ENCODE measurements around the gene PDZD8.

The PDZD8 gene

DNA sequence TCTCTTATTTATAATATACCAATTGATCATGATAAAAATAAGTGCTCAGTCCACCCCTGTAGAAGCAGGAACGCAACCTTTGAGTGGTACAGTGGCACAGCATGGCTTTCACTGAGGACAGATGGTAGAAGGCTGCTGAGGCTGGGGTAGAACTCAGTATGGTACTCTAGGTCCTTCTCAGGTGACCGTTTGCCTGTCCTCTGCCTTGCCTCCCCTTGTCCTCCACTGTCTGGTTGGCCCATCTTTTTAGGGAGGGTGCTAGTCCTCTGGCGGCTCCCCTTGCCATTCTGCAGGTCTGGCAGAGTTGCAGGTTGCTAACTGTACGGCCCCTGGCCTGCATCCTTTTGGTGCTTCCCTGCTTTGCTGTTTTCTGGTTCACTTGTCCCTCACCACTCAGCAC, 107.0 kb downstream of the PDZD8 start:
- no peak overlapping the region for H3K4me3 ChIP-seq (ENCODE audit: low read length)
- no peaks in the 10 kb centered on the region for H3F3A ChIP-seq (ENCODE audit: control insufficient read depth, insufficient read depth)
- no peaks in the 10 kb centered on the region for H3K9me2 ChIP-seq (replicated peaks; ENCODE audit: control insufficient read depth, low read length)
- no peaks in the 10 kb centered on the region for H3K79me2 ChIP-seq (ENCODE audit: control insufficient read depth, low read length)
- no peaks in the 10 kb centered on the region for H3K4me1 ChIP-seq (ENCODE audit: control insufficient read depth, low read length)
- no peaks in the 10 kb centered on the region for H3K9me3 ChIP-seq (ENCODE audit: control insufficient read depth, insufficient read depth, low read length)
- no peak overlapping the region for H3K27ac ChIP-seq (ENCODE audit: low read depth, low read length)
- H4K20me1 ChIP-seq (ENCODE audit: control insufficient read depth, insufficient read depth, low read depth, low read length), result no peaks in the 10 kb centered on the region
- no peaks in the 10 kb centered on the region for H3K36me3 ChIP-seq (ENCODE audit: control insufficient read depth, low read length)
- no peak overlapping the region for H3K4me2 ChIP-seq (ENCODE audit: low read length)
- H3K27me3 ChIP-seq (ENCODE audit: control insufficient read depth, low read length), result no peaks in the 10 kb centered on the region
- TF ChIP-seq, protein P1, sequence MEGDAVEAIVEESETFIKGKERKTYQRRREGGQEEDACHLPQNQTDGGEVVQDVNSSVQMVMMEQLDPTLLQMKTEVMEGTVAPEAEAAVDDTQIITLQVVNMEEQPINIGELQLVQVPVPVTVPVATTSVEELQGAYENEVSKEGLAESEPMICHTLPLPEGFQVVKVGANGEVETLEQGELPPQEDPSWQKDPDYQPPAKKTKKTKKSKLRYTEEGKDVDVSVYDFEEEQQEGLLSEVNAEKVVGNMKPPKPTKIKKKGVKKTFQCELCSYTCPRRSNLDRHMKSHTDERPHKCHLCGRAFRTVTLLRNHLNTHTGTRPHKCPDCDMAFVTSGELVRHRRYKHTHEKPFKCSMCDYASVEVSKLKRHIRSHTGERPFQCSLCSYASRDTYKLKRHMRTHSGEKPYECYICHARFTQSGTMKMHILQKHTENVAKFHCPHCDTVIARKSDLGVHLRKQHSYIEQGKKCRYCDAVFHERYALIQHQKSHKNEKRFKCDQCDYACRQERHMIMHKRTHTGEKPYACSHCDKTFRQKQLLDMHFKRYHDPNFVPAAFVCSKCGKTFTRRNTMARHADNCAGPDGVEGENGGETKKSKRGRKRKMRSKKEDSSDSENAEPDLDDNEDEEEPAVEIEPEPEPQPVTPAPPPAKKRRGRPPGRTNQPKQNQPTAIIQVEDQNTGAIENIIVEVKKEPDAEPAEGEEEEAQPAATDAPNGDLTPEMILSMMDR (IDR thresholded peaks at IDR 0.05; ENCODE audit: low read depth, low read length, poor library complexity, severe bottlenecking), result no peak
- no peak for TF ChIP-seq EZH2phosphoT487 (IDR thresholded peaks at IDR 0.05; ENCODE audit: borderline replicate concordance, low read length)

DNA sequence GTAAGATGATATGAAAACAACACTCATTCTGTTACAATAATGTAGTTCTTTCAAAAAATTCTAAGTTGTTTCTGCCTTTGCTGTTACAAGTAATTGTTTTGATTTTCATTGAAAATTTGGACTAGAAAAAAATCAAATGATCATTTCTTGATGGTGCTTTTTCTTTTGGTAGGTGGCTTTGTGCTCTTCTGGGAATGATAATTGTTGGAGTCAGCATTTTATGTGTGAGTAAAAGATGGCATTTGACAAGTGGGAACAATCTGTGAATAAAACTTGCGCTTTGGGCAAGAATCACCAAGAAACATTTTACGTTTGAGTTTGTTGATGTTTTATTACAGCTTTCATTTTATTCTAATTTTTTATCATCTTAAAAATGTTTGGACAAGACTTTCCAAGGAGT, 108.4 kb downstream of the PDZD8 start:
- TF ChIP-seq EZH2phosphoT487 (IDR thresholded peaks at IDR 0.05; ENCODE audit: borderline replicate concordance, low read length), result no peak
- TF ChIP-seq, protein P1 (IDR thresholded peaks at IDR 0.05; ENCODE audit: low read depth, low read length, poor library complexity, severe bottlenecking), result no peak
- no peaks in the 10 kb centered on the region for H3K9me2 ChIP-seq (replicated peaks; ENCODE audit: control insufficient read depth, low read length)
- H3K27ac ChIP-seq (ENCODE audit: low read depth, low read length), result no peak overlapping the region
- H3K4me3 ChIP-seq (ENCODE audit: low read length), result no peak overlapping the region
- H3K36me3 ChIP-seq (ENCODE audit: control insufficient read depth, low read length), result no peaks in the 10 kb centered on the region
- no peak overlapping the region for H3K4me2 ChIP-seq (ENCODE audit: low read length)
- no peaks in the 10 kb centered on the region for H4K20me1 ChIP-seq (ENCODE audit: control insufficient read depth, insufficient read depth, low read depth, low read length)
- no peaks in the 10 kb centered on the region for H3K9me3 ChIP-seq (ENCODE audit: control insufficient read depth, insufficient read depth, low read length)
- no peaks in the 10 kb centered on the region for H3K27me3 ChIP-seq (ENCODE audit: control insufficient read depth, low read length)
- H3K4me1 ChIP-seq (ENCODE audit: control insufficient read depth, low read length), result peaks cover 6% of the 10 kb centered on the region
- H3F3A ChIP-seq (ENCODE audit: control insufficient read depth, insufficient read depth), result no peaks in the 10 kb centered on the region
- H3K79me2 ChIP-seq (ENCODE audit: control insufficient read depth, low read length), result no peaks in the 10 kb centered on the region

DNA sequence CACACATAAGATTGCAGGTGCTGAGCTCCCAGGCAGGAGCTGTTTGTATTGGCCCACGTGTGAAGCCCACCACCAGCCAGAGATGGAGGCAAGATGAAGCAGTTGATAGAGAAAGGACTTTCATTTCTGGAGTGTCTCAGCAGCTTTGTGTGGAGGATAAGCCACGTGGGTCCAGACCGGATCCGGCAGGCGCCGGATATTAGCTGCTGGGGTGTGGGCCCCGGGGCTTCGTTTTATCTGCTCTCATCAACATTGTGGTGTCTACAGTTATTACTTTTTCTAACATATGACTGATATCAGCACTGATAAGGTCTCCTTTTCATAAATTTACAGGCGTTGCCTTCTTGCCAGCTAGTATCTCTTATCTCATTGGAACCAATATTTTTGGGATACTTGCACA, 108.8 kb downstream of the PDZD8 start:
- H4K20me1 ChIP-seq (ENCODE audit: control insufficient read depth, insufficient read depth, low read depth, low read length), result no peaks in the 10 kb centered on the region
- peaks cover 6% of the 10 kb centered on the region for H3K4me1 ChIP-seq (ENCODE audit: control insufficient read depth, low read length)
- TF ChIP-seq, protein P1 (IDR thresholded peaks at IDR 0.05; ENCODE audit: low read depth, low read length, poor library complexity, severe bottlenecking), result no peak
- no peak for TF ChIP-seq EZH2phosphoT487 (IDR thresholded peaks at IDR 0.05; ENCODE audit: borderline replicate concordance, low read length)
- no peaks in the 10 kb centered on the region for H3K9me2 ChIP-seq (replicated peaks; ENCODE audit: control insufficient read depth, low read length)
- H3K79me2 ChIP-seq (ENCODE audit: control insufficient read depth, low read length), result no peaks in the 10 kb centered on the region
- no peaks in the 10 kb centered on the region for H3K27me3 ChIP-seq (ENCODE audit: control insufficient read depth, low read length)
- H3F3A ChIP-seq (ENCODE audit: control insufficient read depth, insufficient read depth), result no peaks in the 10 kb centered on the region
- no peak overlapping the region for H3K4me3 ChIP-seq (ENCODE audit: low read length)
- no peak overlapping the region for H3K4me2 ChIP-seq (ENCODE audit: low read length)
- no peaks in the 10 kb centered on the region for H3K9me3 ChIP-seq (ENCODE audit: control insufficient read depth, insufficient read depth, low read length)
- H3K27ac ChIP-seq (ENCODE audit: low read depth, low read length), result no peak overlapping the region
- H3K36me3 ChIP-seq (ENCODE audit: control insufficient read depth, low read length), result no peaks in the 10 kb centered on the region

DNA sequence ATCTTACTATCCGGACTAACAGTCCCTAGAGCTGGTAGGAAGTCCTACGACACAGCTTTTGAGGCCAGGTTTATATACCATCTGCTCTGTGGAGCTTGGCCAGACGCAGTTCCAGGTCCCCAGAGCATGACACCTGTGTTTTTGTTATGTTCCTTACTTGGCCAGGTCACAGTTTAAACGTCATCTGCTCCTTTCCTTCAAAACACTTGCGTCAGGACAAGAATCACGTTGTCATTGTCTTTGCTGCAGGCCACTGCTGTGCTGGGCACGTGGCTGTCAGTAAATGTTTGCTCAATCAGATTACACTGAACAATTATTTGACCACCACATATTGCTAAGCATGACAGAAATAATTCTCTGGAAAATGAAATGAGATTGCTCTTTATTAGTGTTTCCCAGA, 110.5 kb downstream of the PDZD8 start:
- H3K79me2 ChIP-seq (ENCODE audit: control insufficient read depth, low read length), result no peaks in the 10 kb centered on the region
- H3K4me2 ChIP-seq (ENCODE audit: low read length), result no peak overlapping the region
- no peaks in the 10 kb centered on the region for H4K20me1 ChIP-seq (ENCODE audit: control insufficient read depth, insufficient read depth, low read depth, low read length)
- no peaks in the 10 kb centered on the region for H3K9me3 ChIP-seq (ENCODE audit: control insufficient read depth, insufficient read depth, low read length)
- H3F3A ChIP-seq (ENCODE audit: control insufficient read depth, insufficient read depth), result no peaks in the 10 kb centered on the region
- TF ChIP-seq EZH2phosphoT487 (IDR thresholded peaks at IDR 0.05; ENCODE audit: borderline replicate concordance, low read length), result no peak
- TF ChIP-seq, protein P1 (IDR thresholded peaks at IDR 0.05; ENCODE audit: low read depth, low read length, poor library complexity, severe bottlenecking), result no peak
- peaks cover 3% of the 10 kb centered on the region; the same call in 1 of the 2 replicates for H3K27me3 ChIP-seq (ENCODE audit: control insufficient read depth, low read length)
- H3K9me2 ChIP-seq (replicated peaks; ENCODE audit: control insufficient read depth, low read length), result no peaks in the 10 kb centered on the region
- no peak overlapping the region for H3K27ac ChIP-seq (ENCODE audit: low read depth, low read length)
- peaks cover 6% of the 10 kb centered on the region for H3K4me1 ChIP-seq (ENCODE audit: control insufficient read depth, low read length)
- H3K36me3 ChIP-seq (ENCODE audit: control insufficient read depth, low read length), result no peaks in the 10 kb centered on the region
- H3K4me3 ChIP-seq (ENCODE audit: low read length), result no peak overlapping the region

All from DOHH2 (cell line).